ENCODE data around the gene AMPD1.

AMPD1 gene

DNA sequence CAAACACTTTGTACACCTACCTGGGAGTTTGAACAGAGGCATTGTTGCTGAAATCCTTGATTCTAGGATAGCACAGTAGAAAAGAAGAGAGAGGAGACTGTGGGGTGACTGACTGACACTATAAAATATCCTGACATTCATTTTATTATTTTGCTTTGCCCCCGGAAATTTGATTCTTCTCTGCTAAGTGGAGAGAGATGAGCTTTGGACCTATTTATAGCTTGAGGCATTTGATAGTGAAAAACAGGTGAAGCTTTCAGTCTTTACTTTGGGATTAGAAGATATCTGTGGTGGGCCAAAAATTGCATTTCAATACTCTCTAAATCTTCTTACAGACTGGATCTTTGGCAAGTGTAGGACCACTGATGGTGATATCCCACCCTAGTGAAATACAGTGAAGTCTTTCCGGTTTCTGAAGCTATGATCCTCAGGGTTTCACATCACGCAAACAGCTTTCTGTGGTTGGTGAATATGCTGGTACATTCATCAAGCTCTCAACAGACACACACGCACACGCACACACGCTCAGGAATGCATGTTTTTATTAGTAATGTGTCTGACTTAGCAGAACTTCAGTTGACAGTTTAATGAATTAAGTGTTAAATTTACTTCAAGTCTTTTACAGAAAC is at the start of gene AMPD1:
Gene AMPD1 (minus strand): TSS at position 117 of the 629 bp plus-strand sequence. CDS start 75 bp downstream, at position 42.
- DNase-seq (ENCODE audit: low read depth in 1 of 2, low spot score in 1 of 2): no peak

DNA sequence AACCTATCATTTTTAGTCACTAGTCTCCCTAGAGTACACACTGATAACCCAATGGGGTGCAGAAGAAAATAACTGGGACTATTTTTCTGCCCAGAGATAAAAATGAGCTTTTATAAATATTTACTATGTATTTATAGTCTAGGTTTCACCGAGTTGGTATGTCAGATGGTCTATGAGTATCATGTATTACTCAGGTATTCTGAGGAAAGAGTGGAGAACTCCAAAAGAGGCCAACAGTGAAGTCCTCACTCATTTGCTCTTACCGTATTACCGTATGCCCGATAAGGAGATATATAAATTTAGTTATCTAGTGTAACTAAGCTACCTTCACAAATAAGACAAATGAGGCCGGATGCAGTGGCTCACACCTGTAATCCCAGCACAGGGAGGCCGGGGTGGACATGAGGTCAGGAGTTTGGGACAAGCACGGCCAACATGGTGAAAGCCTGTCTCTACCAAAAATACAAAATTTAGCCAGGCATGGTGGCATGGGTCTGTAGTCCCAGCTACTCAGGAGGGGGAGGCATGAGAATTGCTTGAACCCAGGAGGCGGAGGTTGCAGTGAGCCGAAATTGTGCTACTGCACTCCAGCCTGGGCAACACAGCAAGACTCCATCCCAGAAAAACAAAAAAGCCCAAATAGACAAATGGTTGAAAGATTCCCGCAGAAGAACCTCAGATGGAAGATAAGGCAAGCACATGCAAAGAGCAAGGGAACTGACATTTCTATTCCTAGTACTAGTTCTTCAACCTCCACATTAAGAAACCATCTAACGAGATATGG is 46.8 kb upstream of the AMPD1 start:
- DNase-seq (ENCODE audit: low read depth in 1 of 2, low spot score in 1 of 2): no peak

DNA sequence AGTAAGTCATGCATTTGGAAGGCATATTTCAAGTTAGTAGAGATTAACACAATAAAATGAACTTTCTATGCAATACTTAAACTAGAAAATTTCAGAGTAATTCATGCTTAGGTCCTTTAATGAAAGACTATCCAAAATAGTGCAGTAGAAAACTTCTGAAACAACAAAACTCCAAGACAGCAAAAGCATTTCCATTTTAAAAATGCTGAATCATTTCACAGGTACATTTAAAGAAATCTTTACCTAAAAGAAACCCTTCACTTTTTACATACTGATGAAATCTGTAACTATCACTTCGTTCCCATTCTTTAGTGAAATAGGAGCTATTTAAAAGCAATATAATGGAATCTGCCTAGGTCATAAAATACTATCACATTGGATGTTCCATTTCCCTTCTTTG is 45.0 kb upstream of the AMPD1 start:
- DNase-seq (ENCODE audit: low read depth in 1 of 2, low spot score in 1 of 2): no peak

DNA sequence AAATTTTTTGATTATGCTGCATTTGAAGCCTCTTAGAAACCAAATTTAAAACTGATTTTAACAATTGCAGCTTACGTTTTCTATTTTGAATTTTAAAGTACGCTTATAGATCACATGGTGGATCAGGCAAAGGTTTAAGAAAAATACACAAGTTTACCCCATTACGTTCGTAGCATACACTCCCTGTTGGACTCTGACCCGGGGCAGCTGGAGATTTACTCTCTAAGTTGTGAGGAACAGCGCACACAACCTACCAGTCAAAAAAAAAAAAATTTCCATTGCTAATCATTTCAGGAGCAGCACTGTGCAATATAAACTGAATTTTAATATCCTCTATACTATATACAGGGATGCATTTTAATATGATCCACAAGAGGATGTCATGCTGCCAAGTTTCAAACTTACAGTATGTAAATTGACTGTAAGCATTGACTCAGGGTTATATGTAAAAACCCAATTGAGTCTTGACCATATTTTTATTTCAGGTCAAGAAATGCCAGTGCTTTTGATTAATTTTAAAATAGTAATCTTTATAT is 42.0 kb upstream of the AMPD1 start:
- DNase-seq (ENCODE audit: low read depth in 1 of 2, low spot score in 1 of 2): no peak

DNA sequence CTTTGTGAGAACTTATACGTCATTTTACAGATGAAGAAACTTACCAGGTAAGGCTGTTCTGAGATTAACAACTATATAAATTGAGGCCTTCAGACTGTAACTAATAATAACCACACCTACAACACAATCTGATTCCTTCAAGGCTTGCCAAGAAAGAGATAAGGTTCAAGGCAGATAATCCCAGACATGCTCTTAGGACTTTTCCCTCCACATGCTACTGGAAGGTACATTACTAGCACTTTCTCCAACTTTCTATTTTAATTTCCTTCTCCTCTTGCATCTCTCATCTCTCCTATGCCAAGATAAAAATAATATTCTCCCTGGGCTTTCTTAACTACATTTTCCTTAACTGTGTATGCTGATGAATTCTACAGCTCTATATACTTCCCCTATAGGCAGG is 40.1 kb upstream of the AMPD1 start:
- DNase-seq (ENCODE audit: low read depth in 1 of 2, low spot score in 1 of 2): no peak

DNA sequence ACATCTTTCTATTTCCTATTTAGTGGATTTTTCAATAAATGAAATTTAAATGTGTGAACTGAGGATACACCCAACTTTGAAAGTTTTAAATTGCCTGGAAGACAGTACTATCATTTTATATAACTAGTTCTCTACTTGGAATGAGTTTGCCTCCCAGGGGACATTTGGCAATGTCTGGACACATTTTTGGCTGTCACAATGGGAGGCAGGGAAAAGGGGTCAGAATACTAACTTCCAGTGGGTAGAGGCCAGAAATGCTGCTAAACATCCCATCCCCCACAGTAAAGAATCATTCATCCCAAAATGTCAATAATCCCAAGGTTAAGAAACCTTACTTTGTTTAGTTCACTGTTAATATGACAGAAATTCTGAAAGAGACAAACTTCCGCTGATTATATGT is 34.4 kb upstream of the AMPD1 start:
- DNase-seq (ENCODE audit: low read depth in 1 of 2, low spot score in 1 of 2): no peak

DNA sequence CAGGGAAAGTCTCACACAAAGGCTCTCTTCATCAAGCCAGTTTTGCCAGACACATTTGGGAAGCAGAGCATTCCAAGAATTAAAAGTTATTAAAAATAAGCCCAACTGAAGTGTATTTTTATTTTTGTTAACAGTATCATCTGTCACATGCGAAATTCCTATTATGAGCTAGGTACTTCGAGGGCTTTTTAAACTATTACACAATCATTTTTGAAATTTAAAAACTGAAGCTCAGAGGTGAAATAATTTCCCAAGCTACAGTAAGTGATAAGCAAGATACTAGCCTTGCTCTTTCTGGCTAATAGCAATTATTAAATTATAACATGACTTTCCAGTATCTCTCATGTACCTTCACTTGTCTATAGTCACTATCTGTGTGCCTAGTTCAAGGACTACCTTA is 33.2 kb upstream of the AMPD1 start:
- DNase-seq (ENCODE audit: low read depth in 1 of 2, low spot score in 1 of 2): no peak

DNA sequence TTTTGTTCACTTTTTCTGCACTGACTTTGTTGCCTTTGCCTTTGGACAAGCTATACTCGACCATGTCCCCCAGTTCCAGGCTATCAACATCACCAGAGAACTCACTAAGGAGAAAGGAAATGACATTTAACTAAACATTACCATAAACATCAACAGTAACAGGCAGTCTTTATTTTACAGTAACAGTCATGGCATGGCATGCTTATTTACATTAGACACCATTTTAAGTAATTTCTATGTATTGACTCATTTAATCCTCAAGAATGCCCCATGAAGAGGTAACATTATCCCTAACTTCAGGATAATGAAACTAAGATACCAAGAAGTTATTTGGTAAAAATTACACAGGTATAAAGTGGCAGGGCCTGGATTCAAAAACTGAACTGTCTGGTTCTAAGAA is 29.9 kb upstream of the AMPD1 start:
- DNase-seq (ENCODE audit: low read depth in 1 of 2, low spot score in 1 of 2): no peak

DNA sequence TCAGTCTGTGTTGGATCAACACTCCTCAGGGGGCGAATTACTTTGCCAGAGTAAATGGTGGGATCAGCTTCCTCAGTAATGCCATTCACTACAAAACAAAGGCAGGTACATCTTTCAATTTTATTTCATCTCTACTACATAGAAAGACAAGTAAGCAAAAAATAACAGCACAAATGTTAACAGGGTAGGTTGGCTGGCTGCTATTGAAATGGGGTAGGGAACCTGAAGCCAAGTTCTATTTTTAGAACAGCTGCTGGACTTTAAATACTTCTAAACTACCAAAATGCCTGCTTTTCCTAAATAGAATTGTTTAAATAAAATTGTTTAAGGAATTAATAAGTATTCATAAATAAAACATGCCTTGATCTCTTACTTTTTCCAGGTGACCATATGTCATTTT is 28.6 kb upstream of the AMPD1 start:
- DNase-seq (ENCODE audit: low read depth in 1 of 2, low spot score in 1 of 2): no peak

DNA sequence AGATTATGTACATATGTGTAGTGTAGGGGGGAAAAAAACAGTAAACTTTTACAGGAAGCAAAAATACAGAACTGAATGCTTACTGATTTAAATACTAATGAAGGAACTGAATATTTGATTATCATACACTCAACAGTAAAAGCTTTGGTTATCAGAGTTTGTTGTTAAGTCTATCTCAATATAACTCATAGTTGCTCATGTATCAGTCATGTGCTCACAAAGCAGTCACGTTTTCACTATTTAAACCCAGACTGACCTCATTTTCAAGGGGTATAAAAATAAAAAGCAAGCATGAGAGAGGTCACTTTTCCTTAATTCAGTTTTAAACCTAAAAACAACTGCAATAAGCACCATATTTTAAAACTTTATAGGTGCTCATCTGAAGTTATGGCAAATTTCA is 28.1 kb upstream of the AMPD1 start:
- DNase-seq (ENCODE audit: low read depth in 1 of 2, low spot score in 1 of 2): no peak

DNA sequence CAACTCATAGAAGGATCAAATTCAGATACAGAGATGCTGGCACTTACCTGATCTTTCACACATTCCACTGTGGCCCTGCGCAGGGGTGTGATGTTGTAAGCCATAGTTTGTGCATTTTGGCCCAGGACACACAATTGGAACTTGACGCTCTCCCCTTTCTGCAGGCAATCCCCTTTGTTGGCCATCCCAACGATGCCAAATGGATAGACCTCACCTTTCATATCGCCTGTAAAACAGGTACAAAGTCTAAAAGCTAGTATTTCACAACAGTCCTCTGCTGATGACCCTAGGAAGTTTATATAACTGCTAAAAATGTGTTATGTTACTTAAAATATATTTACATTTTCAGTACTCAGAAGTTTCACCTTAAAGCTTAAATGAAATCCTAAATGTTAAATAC is 25.1 kb upstream of the AMPD1 start:
- DNase-seq (ENCODE audit: low read depth in 1 of 2, low spot score in 1 of 2): no peak

DNA sequence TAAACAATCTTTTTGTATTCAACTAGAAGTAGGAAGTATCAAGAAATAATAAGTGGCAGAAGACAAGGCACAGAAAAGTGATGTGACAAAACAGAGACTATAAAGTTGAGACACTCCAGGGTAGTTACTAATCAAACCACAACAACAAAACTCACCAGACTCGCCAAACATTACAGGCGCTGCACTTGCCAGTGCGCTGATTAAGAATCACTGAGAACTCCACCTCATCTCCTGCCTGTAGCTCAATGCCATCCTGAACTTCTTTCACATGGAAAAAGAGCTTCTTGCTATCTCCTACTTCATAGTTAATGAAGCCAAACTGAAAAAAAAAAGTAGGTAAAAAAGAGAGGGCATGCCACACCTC is 24.1 kb upstream of the AMPD1 start:
- DNase-seq (ENCODE audit: low read depth in 1 of 2, low spot score in 1 of 2): no peak

DNA sequence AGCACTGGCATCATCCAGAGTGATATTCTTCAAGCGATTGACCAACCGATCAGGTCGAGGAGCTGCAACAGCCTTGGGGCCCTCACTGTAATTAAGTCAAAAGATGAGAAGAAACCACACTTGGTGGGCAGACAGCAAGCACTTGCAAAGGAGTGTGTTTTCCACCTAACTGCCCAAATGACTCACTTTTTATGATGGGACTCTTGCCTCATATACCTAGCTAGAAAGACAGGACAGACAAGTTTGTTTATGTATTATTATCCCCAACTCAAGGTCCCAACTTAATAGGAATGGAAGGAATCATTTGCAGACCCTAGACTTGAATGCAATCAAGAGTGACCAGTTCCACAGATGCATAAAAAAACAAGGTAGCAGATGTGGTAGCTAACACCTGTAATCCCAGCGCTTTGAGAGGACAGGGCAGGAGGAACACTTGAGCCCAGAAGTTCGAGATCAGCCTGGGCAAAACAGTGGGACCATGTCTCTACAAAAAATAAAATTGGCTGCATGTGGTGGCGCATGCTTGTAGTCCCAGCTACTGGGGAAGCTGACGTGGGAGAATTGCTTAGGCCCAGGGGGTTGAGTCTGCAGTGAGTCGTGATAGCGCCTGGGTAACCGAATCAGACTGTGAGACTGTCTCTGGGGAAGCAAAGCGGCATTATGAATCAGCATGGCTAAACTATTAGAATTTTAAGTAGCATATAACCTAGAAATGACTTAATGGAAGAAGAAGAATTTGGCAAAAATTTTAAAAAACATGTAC is 23.5 kb upstream of the AMPD1 start:
- peak in 1 of 2 donors; percentile 18 for DNase-seq (ENCODE audit: low read depth in 1 of 2, low spot score in 1 of 2)

DNA sequence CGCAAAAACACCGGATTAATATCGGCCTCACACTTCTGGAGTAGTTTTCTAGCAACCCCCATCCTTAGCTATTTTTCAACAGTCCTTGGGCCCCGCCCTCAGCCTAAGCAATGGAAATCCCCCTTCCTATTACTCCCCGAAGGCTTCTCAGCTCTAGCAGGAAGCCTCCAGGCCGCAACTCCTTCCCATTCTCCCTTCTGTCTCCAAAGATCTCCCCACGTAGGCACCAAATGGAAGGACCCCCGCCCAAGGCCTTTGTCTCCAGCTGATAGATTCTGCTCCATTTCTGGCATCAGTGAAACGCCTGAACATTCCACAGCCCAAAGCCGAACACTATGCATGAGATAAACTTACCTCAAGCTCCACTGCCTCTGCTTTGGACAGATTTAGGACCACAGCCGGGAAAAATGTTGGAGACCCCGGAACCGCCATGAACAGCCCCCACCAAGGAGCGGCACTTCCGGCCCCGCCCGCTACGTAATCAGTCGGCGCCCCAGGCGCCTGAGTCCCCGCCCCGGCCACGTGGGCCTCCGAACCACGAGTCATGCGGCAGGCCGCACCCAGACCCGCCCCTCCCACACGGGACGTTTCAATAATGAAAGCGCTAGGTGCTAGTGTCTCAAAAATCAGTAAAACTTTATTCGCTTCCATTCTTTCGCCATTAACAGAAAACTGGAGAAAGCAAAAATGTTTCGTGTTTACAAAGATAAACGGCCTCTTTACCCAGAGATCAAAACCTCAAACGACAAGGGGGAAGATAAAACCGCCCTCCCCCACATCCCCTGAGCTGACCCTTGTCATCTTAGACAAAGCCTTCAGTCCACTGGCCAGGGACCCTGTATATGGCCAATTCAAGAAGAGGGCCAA is 21.2 kb upstream of the AMPD1 start, which contains the start of gene NRAS:
Gene NRAS (minus strand): TSS at position 468 of the 867 bp plus-strand sequence. CDS start 611 bp downstream, outside the sequence.
- peak; percentile 93 to 94 for DNase-seq (ENCODE audit: low read depth in 1 of 2, low spot score in 1 of 2)

DNA sequence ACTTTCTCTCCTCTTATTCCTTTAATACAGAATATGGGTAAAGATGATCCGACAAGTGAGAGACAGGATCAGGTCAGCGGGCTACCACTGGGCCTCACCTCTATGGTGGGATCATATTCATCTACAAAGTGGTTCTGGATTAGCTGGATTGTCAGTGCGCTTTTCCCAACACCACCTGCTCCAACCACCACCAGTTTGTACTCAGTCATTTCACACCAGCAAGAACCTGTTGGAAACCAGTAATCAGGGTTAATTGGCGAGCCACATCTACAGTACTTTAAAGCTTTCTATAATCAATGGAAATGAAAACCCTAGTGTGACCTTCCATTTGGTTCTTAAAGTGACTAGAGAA is 20.6 kb upstream of the AMPD1 start:
- DNase-seq (ENCODE audit: low read depth in 1 of 2, low spot score in 1 of 2): no peak

DNA sequence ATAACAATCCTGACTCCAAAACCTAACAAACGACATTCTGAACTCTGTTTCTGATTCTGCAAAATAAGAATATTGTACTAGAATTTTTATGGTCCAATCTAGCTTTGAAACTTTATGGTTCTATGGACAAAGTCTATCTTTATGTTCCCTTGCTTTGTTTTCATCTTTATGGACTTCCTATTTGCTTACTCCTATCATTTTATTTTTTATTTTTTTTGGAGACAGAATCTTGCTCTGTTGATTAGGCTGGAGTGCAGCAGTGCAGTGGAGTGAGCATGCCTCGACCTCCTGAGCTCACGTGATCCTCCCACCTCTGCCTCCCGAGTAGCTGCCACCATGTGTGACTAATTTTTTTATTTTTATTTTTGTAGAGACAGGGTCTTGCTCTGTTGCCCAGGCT is 17.6 kb upstream of the AMPD1 start:
- DNase-seq (ENCODE audit: low read depth in 1 of 2, low spot score in 1 of 2): no peak

DNA sequence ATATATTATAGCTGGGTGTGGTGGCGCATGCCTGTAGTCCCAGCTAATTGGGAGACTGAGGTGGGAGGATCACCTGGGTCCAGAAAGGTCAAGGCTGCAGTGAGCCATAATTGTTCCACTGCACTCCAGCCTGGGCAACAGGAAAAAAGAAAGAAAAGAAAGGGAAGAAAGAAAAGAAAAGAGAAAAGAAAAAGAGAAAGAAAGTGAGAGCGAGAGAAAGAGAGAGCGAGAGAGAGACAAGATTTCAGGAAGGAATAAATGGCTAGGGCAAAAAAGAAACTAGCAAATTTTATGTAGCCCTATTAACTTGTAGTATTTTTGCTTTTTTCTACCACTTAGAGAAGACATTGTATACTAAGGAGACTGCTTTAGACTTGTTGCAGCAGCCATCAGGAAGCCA is 15.0 kb upstream of the AMPD1 start:
- no peak for DNase-seq (ENCODE audit: low read depth in 1 of 2, low spot score in 1 of 2)

DNA sequence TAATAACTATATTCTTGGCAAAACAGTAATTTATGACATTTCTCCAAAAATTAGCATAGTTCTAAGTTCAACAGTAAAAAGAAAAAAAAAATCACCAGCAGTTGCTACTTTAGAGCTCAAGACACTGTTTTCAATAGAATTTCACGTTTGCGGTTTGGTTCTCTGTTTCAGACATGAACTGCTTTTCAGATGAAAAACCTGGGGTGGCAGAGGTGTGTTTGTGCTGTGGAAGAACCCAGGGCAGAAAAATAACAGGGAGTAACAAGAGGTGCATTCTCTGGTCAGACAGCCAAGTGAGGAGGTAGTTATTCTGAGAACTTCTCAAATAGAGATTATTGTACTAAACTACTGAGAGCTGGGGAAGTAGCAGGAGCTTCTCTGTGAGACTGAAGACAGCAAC is 12.3 kb upstream of the AMPD1 start:
- DNase-seq (ENCODE audit: low read depth in 1 of 2, low spot score in 1 of 2): no peak

DNA sequence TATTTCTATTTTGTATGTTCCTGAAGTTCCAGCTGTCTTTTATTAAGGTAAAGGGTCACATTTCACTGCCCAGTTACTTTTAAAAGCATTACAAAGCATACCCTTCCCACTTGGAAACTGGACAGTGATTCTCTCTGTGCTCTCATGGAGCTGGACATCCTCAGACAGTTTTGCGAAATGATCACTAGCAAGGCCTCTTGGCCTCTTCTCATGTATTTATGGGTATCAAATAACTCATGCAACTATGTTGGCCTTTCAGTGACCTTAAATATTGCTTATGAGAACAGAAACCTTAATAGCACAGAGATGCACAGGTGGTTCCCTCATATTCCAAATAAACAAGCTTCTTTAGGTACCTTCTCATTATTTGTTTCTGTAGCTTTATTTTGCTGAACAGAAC is 7.9 kb upstream of the AMPD1 start:
- no peak for DNase-seq (ENCODE audit: low read depth in 1 of 2, low spot score in 1 of 2)

DNA sequence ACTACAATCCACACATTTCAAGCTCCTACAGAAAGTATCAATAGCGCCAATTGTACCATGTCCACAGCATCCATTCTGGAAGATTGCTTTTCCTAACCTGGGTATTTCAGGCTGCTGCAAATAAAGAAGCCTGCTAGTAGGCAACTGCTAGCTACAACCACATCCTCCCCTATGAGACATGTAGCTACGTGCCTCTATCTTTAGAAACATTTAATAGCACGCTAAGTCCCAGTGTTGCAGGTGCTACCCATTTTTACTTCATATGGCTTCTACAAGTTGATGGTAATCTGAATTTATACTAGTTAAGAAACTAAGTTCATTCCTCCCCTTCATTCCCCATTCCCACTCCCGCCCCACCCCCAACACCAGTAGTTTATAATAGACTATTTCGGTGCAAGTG is 7.4 kb upstream of the AMPD1 start:
- DNase-seq (ENCODE audit: low read depth in 1 of 2, low spot score in 1 of 2): no peak

DNA sequence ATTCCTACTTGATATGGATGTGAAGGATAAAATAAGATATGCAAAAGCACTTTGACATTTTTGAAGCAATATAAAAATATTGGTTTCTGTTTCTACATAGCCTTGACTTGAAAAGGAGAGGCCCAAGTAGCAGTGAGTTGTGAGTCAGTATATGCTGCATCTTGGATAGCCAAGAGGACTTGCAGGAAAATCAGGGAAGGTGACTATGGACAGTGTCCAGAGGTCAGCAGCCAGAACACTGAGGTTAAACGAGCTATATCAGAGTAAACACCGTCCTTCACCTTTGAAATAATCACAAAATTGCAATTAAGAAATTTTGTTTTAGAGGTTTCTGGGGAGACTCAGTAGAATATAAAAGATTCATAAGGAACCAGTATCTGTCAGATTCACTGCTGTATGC is 6.6 kb upstream of the AMPD1 start:
- DNase-seq (ENCODE audit: low read depth in 1 of 2, low spot score in 1 of 2): no peak

Data from activated CD4-positive, alpha-beta T cell treated with anti-CD3 and anti-CD28 coated beads, Interleukin-2, amount 50 U/mL, for 24 hours (primary cell).